Ovary (tissue), 9 donors: ENCODE data around the gene ITFG1. TPM values are rescaled to one million over a fixed set of nuclear protein-coding genes. Genes with fewer than 3 reads are reported as not detected.
A peak's percentile ranks its signal among the peaks of the same experiment; 100 is the strongest.

Experiments
- DNase-seq, 5 donors: peaks; one replicate each; pipeline ENCODE4 v3.0.0-alpha.2; 2019 to 2020
- H3K27ac ChIP-seq, 2 donors: fragments of 200-600 bp; one replicate each; pipeline versions ENCODE4 v1.5.1 to v1.8.0; 2019 to 2022
- H3K27me3 ChIP-seq: fragments of 200-600 bp; one replicate; pipeline ENCODE4 v1.8.0; 2022
- H3K36me3 ChIP-seq: fragments of 200-600 bp; sonication (generic); one replicate; pipeline ENCODE4 v1.5.1; 2019
- H3K4me1 ChIP-seq: one replicate; pipeline ENCODE4 v1.8.1; 2013; ENCODE audit warnings: mild to moderate bottlenecking, moderate library complexity; ENCODE audit not compliant: insufficient read depth
- H3K4me3 ChIP-seq: fragments of 200-600 bp; sonication (generic); one replicate; pipeline ENCODE4 v1.5.1; 2017
- H3K9me3 ChIP-seq, 2 donors: fragments of 200-600 bp in 1 of 2; sonication (generic) in 1 of 2; one replicate each; pipeline versions ENCODE4 v1.5.1 to v1.8.1; 2013 to 2019; ENCODE audit warnings: mild to moderate bottlenecking in 1 of 2, moderate library complexity in 1 of 2
- EP300 ChIP-seq: sonication (generic); formaldehyde crosslinking; IDR thresholded peaks from one replicate; pipeline ENCODE4 v1.6.1; 2017; ENCODE audit warnings: antibody characterized with exemption
- POLR2A ChIP-seq: fragments of 450-650 bp; IDR thresholded peaks from one replicate; pipeline ENCODE4 v1.6.1; 2017; ENCODE audit warnings: antibody characterized with exemption, mild to moderate bottlenecking, moderate library complexity
- WGBS, 3 donors: extraction: QIAGEN DNeasy Blood & Tissue Kit in 1 of 3; methylation state at CpG; one replicate each; pipeline versions ENCODE4 v1.1.5 to v1.1.7; 2013 to 2017; 5-methylcytosine and 5-hydroxymethylcytosine counted together
- intact Hi-C, 4 donors: fragments of 100-400 bp; cut with DNase I; formaldehyde crosslinking; loops; one replicate each; pipeline versions ENCODE4 v1.11.0 to v1.15.1; 2022 to 2023
- polyA plus RNA-seq, 2 donors: library from polyadenylated mRNA; stranded (reverse); fragments of 200-250 nt in 1 of 2; fragments of 350-450 nt in 1 of 2; fragmentation: Illumina TruSeq in 1 of 2; extraction: RNeasy Lipid Tissue Mini Kit (QIAGEN cat#74804) in 1 of 2; gene quantifications; one replicate each; pipeline ENCODE4 v1.2.3, GENCODE V29; 2013 to 2014
- total RNA-seq, 7 donors: library from RNA; depleted of rRNA in 2 of 7; stranded (reverse); fragments of >200 nt in 2 of 7; fragmentation: NEBNext Ultra II Directional in 3 of 7; extraction: Animal tissue kit (Norgen Biotek cat#: 25700) in 3 of 7; gene quantifications; one replicate each; pipeline versions ENCODE4 v1.1.0 to v1.2.4, GENCODE V29; 2016 to 2023
- TF ChIP-seq, protein P1 (sequence below), 3 donors: fragments of 450-650 bp in 2 of 3; fragments of 200-600 bp in 1 of 3; IDR thresholded peaks; one replicate each; pipeline versions ENCODE4 v1.5.1 to v1.8.0; 2016 to 2022; ENCODE audit warnings: antibody characterized with exemption in 3 of 3, mild to moderate bottlenecking in 1 of 3
- donor health status: DM: no; HTN: no; CAD: no; lungs with moderate emphysema.
- donor health status: DM: no; HTN: no; CAD: no.
- donor health status: Bipolar disorder and iron deficiency.
- donor health status: DM: yes; HTN: yes; CAD: no.
- donor health status: DM: no; HTN: no; CAD: no.
- donor health status: DM: yes; HTN: yes; CAD: no.

Gene ITFG1
- total and polyA plus RNA-seq, 9 donors: 34.4 to 123 (median 40.2) TPM

DNA sequence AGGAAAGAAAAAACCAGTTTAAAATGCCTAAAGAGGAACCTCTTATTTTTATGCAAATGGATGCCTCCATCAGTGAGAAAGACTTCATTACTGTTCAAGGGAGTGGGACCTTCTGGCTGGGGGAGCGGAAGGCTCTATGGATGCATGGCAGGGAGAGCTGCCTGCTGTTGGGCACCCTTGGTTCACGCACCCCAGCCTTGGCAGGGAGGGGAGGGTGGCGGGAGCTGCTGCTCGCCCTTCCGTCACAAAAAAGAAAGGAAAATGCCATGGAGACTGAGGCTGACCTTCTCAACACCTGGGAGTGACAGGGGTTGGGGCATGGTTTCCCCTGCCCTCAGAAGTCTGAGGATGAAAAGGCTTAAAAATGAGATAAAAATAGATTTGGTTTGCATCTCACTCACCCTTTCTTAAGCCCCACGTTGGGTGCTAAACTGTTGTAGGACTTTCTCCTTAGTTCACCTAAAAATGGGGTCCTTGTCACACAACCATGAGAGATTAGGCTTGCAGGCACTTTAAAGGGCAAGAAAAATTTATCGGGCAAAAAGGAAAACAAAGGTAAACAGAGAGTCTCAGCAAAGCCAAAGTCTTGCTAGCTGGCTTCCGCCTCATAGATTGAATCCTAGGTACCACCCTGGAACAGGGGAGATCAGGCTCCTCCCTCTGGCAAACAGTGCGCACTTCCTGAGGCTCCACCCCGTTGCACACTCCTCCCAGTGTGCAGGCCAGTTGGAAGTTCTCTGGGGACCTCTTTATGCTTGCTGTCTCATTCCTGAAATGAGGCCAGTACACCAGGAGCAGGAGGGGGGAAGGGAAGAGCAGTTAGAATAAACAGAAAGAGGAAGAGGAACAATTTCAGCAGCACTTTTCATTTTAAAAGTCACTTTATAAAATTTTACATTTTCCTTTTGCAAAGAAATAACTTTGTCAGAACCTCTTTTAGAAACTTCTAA lies 31.8 kb upstream of the ITFG1 start:
- peak in 4 of 5 donors; percentile 20 to 41 (median 29) for DNase-seq
- WGBS, 3 donors: 83 to 88% (median 88%) methylated on average over 10 of the region's 10 CpGs
- TF ChIP-seq EP300 (no peak), POLR2A (no peak)
- TF ChIP-seq, protein P1, sequence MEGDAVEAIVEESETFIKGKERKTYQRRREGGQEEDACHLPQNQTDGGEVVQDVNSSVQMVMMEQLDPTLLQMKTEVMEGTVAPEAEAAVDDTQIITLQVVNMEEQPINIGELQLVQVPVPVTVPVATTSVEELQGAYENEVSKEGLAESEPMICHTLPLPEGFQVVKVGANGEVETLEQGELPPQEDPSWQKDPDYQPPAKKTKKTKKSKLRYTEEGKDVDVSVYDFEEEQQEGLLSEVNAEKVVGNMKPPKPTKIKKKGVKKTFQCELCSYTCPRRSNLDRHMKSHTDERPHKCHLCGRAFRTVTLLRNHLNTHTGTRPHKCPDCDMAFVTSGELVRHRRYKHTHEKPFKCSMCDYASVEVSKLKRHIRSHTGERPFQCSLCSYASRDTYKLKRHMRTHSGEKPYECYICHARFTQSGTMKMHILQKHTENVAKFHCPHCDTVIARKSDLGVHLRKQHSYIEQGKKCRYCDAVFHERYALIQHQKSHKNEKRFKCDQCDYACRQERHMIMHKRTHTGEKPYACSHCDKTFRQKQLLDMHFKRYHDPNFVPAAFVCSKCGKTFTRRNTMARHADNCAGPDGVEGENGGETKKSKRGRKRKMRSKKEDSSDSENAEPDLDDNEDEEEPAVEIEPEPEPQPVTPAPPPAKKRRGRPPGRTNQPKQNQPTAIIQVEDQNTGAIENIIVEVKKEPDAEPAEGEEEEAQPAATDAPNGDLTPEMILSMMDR (IDR thresholded peaks at IDR 0.05): no peak

DNA sequence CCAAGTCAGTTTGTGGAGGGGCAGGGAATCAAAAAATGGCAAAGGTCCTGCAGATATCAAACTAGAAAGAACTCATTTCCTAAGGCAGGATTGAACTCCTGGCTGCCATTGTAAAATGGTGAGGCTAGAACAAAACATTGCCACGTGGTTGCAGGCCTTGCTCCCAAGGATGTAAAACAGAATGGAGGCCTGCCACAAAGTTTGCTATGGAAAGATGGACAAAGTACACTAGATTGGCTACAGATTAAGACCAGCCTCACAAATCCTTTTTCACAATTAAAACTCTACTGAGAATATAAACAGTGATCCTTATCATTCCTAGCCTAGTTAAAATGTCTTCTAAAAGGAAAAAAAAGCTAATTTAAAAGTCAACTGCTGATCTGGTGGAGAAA lies 31.2 kb upstream of the ITFG1 start:
- Histone ChIP-seq H3K36me3 (no peaks in the 10 kb centered on the region), H3K27me3 (no peaks in the 10 kb centered on the region), H3K27ac (no peak overlapping the region), H3K4me1 (no peaks in the 10 kb centered on the region), H3K4me3 (no peak overlapping the region), H3K9me3 (peaks cover 0 to 4% of the 10 kb centered on the region in 2 donors)
- WGBS, 3 donors: 52 to 64% (median 53%) methylated on average over 1 of the region's 1 CpG
- TF ChIP-seq POLR2A (no peak), EP300 (no peak)
- TF ChIP-seq, protein P1 (IDR thresholded peaks at IDR 0.05): no peak
- intact Hi-C loops: no loop called here
- DNase-seq: no peak

More for the DNA sequence above, 31.8 kb upstream of the ITFG1 start:
- intact Hi-C loops: no loop called here
- H3K4me1 ChIP-seq: no peaks in the 10 kb centered on the region
- no peaks in the 10 kb centered on the region for H3K27me3 ChIP-seq
- no peak overlapping the region for H3K4me3 ChIP-seq
- peaks cover 0 to 4% of the 10 kb centered on the region in 2 donors for H3K9me3 ChIP-seq
- H3K27ac ChIP-seq: no peak overlapping the region
- no peaks in the 10 kb centered on the region for H3K36me3 ChIP-seq

DNA sequence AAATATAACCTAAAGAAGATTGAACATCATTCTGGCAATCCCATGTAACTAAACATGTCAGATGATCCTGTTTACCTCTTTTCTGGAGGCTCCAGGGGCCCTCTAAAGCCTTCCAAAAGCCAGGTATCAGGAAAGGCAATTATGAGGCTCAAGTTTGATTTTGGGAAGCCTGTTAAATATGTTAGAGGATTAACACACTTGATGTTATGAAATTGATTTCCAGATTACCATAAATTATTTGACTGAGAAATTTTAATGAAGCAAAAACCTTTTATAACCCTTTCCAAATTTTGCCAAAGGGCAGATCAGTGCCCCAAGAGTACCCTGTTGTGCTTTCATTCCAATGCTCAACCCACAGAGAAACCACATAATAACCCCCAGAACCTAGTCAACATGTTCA lies 29.6 kb upstream of the ITFG1 start:
- DNase-seq: no peak
- TF ChIP-seq, protein P1 (IDR thresholded peaks at IDR 0.05): no peak
- TF ChIP-seq EP300: no peak
- no peak for TF ChIP-seq POLR2A

DNA sequence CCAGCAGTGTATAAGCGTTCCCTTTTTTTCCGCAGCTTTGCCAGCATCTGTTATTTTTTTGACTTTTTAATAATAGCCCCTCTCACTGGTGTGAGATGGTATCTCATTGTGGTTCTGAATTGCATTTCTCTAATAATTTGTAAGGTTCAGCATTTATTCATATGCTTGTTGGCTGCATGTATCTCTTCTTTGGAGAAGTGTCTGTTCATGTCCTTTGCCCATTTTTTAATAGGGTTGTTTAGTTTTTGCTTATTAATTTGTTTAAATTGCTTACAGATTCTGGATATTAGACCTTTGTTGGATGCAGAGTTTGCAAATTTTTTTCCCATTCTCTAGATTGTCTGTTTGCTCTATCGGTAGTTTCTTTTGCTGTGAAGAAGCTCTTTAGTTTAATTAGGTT lies 27.2 kb upstream of the ITFG1 start:
- intact Hi-C loops: no loop called here
- H3K27me3 ChIP-seq: no peaks in the 10 kb centered on the region
- no peaks in the 10 kb centered on the region for H3K36me3 ChIP-seq
- no peak overlapping the region for H3K4me3 ChIP-seq
- no peak for DNase-seq
- H3K27ac ChIP-seq: no peak overlapping the region
- 98% methylated on average over 3 of the region's 3 CpGs for WGBS, 3 donors
- TF ChIP-seq, protein P1 (IDR thresholded peaks at IDR 0.05): no peak
- no peak for TF ChIP-seq POLR2A
- TF ChIP-seq EP300: no peak
- H3K4me1 ChIP-seq: no peaks in the 10 kb centered on the region
- H3K9me3 ChIP-seq: peaks cover 0 to 4% of the 10 kb centered on the region in 2 donors

More for the DNA sequence above, 29.6 kb upstream of the ITFG1 start:
- Histone ChIP-seq H3K4me1 (no peaks in the 10 kb centered on the region), H3K27me3 (no peaks in the 10 kb centered on the region), H3K36me3 (no peaks in the 10 kb centered on the region), H3K27ac (no peak overlapping the region), H3K9me3 (peaks cover 0 to 4% of the 10 kb centered on the region in 2 donors), H3K4me3 (no peak overlapping the region)
- intact Hi-C loops: no loop called here
